ENCODE data around the gene ADGRB2.

- TF ChIP-seq POLR2A (IDR thresholded peaks at IDR 0.05), result no peak
- TF ChIP-seq CTCF (IDR thresholded peaks at IDR 0.05 in 4 of 5, conservative IDR thresholded peaks at IDR 0.05 in 1 of 5), result no peak
Measured at GRCh38 chr1:31691951-31692350, 72.2 kb downstream of the ADGRB2 start.

Measured in gastrocnemius medialis (tissue), 4 donors.